T47D (cell line): Measurements from ENCODE around the gene SNAPIN.
A peak's percentile ranks its signal among the peaks of the same experiment; 100 is the strongest.

Experiments used
- DNase-seq, 2 experiments: peaks; one replicate each; pipeline versions ENCODE4 v3.0.0 to v3.0.0-alpha.2; 2011 to 2012; ENCODE audit warnings: low read depth in 1 of 2, low spot score in 1 of 2
- JUND ChIP-seq: IDR thresholded peaks from 2 replicates; pipeline ENCODE4 v1.6.1; 2012; ENCODE audit warnings: low read depth
- in situ Hi-C: cut with HindIII; loops from 2 replicates; pipeline ENCODE4 v1.10.0; 2016; ENCODE audit warnings: low sequenced_read_pairs, low pct_unique_long_range_greater_than_20kb

Gene SNAPIN

GRCh38 chr1:153615406-153615805, 43.1 kb upstream of the SNAPIN start:
- in situ Hi-C loops: no loop called here
- no peak for TF ChIP-seq JUND

GRCh38 chr1:153616144-153616916, 42.2 kb upstream of the SNAPIN start, which contains the start of gene S100A14:
S100A14 (minus strand) TSS chr1:153616325; CDS start chr1:153615858, 467 bp downstream.
- in situ Hi-C loops: no loop called here
- no peak for TF ChIP-seq JUND
- DNase-seq: no peak

More at GRCh38 chr1:153615406-153615805, 43.1 kb upstream of the SNAPIN start:
- no peak for DNase-seq

- no peak for TF ChIP-seq JUND
- no peak for DNase-seq
- in situ Hi-C loops: no loop called here
Observed at GRCh38 chr1:153616917-153617311, 41.6 kb upstream of the SNAPIN start.

- in situ Hi-C loops: no loop called here
- TF ChIP-seq JUND: no peak
- DNase-seq: no peak
Observed at GRCh38 chr1:153617663-153618062, 40.8 kb upstream of the SNAPIN start.

GRCh38 chr1:153619171-153619570, 39.3 kb upstream of the SNAPIN start:
- DNase-seq: no peak
- TF ChIP-seq JUND: no peak
- in situ Hi-C loops: no loop called here

GRCh38 chr1:153623101-153623500, 35.4 kb upstream of the SNAPIN start:
- DNase-seq: no peak
- in situ Hi-C loops: no loop called here
- no peak for TF ChIP-seq JUND

GRCh38 chr1:153624965-153625611, 33.4 kb upstream of the SNAPIN start:
- in situ Hi-C loops: no loop called here
- no peak for TF ChIP-seq JUND

GRCh38 chr1:153626477-153626903, 32.0 kb upstream of the SNAPIN start:
- in situ Hi-C loops: no loop called here
- no peak for TF ChIP-seq JUND

More at GRCh38 chr1:153624965-153625611, 33.4 kb upstream of the SNAPIN start:
- DNase-seq: no peak

GRCh38 chr1:153626904-153627714, 31.4 kb upstream of the SNAPIN start, which contains the start of gene S100A13:
S100A13 (minus strand) TSS chr1:153627505; CDS start chr1:153626472, 1,033 bp downstream.
- DNase-seq: peak; percentile 70 to 96
- TF ChIP-seq JUND: no peak
- in situ Hi-C loops: no loop called here

More at GRCh38 chr1:153626477-153626903, 32.0 kb upstream of the SNAPIN start:
- DNase-seq: no peak

- DNase-seq: peak in 1 of 2 experiments; percentile 85
Observed at GRCh38 chr1:153627715-153628626, 30.5 kb upstream of the SNAPIN start, which contains the start of gene S100A1. S100A1 (plus strand) TSS chr1:153628434; CDS start chr1:153630522, 2,088 bp downstream.

GRCh38 chr1:153628638-153629342, 29.7 kb upstream of the SNAPIN start:
- no peak for TF ChIP-seq JUND
- DNase-seq: no peak
- in situ Hi-C loops: no loop called here

More at GRCh38 chr1:153627715-153628626, 30.5 kb upstream of the SNAPIN start, which contains the start of gene S100A1:
- no peak for TF ChIP-seq JUND
- in situ Hi-C loops: no loop called here
